ENCODE results near the gene S100A8. TPM values are rescaled to one million over a fixed set of nuclear protein-coding genes. Genes with fewer than 3 reads are reported as not detected.

S100A8 gene
- total RNA-seq (2012; rRNA removed), result not detected in 2 replicates

- Histone ChIP-seq H3K27me3 (ENCODE audit: control insufficient read depth, insufficient read depth, low read length) (peaks cover 10% of the 10 kb centered on the region), H3K9ac (ENCODE audit: low read depth, low read length) (no peak within 1 kb of the TSS), H3K36me3 (ENCODE audit: insufficient read depth, low read length) (no peaks in the 10 kb centered on the region), H3K9me3 (replicated peaks; ENCODE audit: low read length) (no peaks in the 10 kb centered on the region), H3K4me3 (ENCODE audit: low read length) (no peak within 1 kb of the TSS), H3K4me1 (ENCODE audit: control insufficient read depth, insufficient read depth, low read length) (no peaks in the 10 kb centered on the region), H3K4me2 (ENCODE audit: low read length) (no peak within 1 kb of the TSS)
Measured at GRCh38 chr1:153390938-153391710, at the start of gene S100A8. Gene S100A8 (minus strand): TSS chr1:153391073. CDS start chr1:153390535, 538 bp downstream.

DNA sequence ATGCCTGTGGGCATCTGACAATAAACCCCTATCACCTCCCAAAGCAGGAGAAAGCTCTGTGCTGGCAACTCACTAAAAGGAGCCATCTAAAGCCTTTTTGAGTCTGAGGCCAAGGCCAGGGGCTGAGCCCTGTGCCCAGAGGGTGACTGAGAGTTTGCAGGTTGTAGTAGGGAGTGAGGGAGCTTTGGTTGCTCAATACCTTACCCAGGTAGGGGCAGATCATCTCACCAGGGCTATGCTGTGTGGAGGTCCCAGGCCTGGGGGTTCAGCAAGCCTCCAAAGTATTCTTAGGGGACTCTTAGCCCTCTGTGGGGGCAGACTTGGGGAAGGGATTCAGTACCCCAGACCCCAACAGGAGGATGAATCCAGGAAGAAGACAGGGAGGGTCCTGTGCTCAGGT lies 48.4 kb upstream of the S100A8 start:
- no peak overlapping the region for H3K9ac ChIP-seq (ENCODE audit: low read depth, low read length)
- H3K4me2 ChIP-seq (ENCODE audit: low read length), result no peak overlapping the region
- no peak overlapping the region for H3K4me3 ChIP-seq (ENCODE audit: low read length)
- peaks cover 11% of the 10 kb centered on the region for H3K27me3 ChIP-seq (ENCODE audit: control insufficient read depth, insufficient read depth, low read length)
- no peaks in the 10 kb centered on the region for H3K36me3 ChIP-seq (ENCODE audit: insufficient read depth, low read length)
- H3K4me1 ChIP-seq (ENCODE audit: control insufficient read depth, insufficient read depth, low read length), result no peaks in the 10 kb centered on the region
- H3K9me3 ChIP-seq (replicated peaks; ENCODE audit: low read length), result no peaks in the 10 kb centered on the region

DNA sequence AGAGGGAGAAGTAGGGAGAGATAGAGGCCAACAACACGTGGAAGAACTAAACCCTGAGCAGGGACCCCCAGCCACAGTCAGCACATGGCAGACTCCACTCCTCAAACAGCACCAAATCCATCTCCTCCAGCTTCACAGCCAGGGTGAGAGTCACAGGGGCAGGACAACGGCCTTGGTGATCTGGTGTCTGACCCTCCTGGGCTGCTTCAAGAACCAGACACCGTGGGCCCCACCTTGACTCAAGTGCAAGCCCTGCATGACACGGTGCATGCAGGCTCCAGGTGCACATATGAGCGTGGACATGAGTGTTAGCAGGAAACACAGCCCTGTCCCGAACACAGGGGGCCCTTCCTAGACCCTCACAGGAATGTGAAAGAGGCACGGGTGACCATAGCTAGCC lies 47.7 kb upstream of the S100A8 start:
- H3K9ac ChIP-seq (ENCODE audit: low read depth, low read length), result no peak overlapping the region
- H3K9me3 ChIP-seq (replicated peaks; ENCODE audit: low read length), result no peaks in the 10 kb centered on the region
- H3K27me3 ChIP-seq (ENCODE audit: control insufficient read depth, insufficient read depth, low read length), result peaks cover 7% of the 10 kb centered on the region
- H3K4me1 ChIP-seq (ENCODE audit: control insufficient read depth, insufficient read depth, low read length), result no peaks in the 10 kb centered on the region
- no peak overlapping the region for H3K4me3 ChIP-seq (ENCODE audit: low read length)
- no peak overlapping the region for H3K4me2 ChIP-seq (ENCODE audit: low read length)
- no peaks in the 10 kb centered on the region for H3K36me3 ChIP-seq (ENCODE audit: insufficient read depth, low read length)

DNA sequence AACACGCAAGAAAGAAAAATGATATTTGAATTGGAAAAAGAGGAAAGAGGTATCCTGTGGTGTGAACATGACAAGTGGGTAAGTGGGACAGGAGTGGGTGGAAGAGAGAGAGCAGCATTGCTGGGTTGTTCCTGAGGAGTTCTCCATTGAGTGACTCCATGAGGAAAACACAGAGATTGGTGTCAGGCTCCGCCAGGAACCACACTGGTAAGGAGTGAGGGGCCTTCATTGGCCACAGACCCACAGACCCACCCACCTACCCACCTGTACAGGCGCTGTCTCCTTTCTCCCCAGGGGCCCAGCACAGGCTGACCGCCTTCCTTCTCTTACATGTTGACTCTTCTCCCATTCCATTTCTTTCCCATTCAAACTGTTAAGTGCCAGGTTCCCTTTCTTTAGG lies 46.4 kb upstream of the S100A8 start:
- Histone ChIP-seq H3K9me3 (replicated peaks; ENCODE audit: low read length) (no peaks in the 10 kb centered on the region), H3K4me2 (ENCODE audit: low read length) (no peak overlapping the region), H3K4me1 (ENCODE audit: control insufficient read depth, insufficient read depth, low read length) (no peaks in the 10 kb centered on the region), H3K9ac (ENCODE audit: low read depth, low read length) (no peak overlapping the region), H3K27me3 (ENCODE audit: control insufficient read depth, insufficient read depth, low read length) (peaks cover 7% of the 10 kb centered on the region), H3K4me3 (ENCODE audit: low read length) (no peak overlapping the region), H3K36me3 (ENCODE audit: insufficient read depth, low read length) (no peaks in the 10 kb centered on the region)

GRCh38 chr1:153434746-153435455 lies 44.0 kb upstream of the S100A8 start:
- Histone ChIP-seq H3K36me3 (ENCODE audit: insufficient read depth, low read length) (no peaks in the 10 kb centered on the region), H3K4me2 (ENCODE audit: low read length) (no peak overlapping the region), H3K9me3 (replicated peaks; ENCODE audit: low read length) (no peaks in the 10 kb centered on the region), H3K4me3 (ENCODE audit: low read length) (no peak overlapping the region), H3K27me3 (ENCODE audit: control insufficient read depth, insufficient read depth, low read length) (peaks cover 7% of the 10 kb centered on the region), H3K9ac (ENCODE audit: low read depth, low read length) (no peak overlapping the region), H3K4me1 (ENCODE audit: control insufficient read depth, insufficient read depth, low read length) (no peaks in the 10 kb centered on the region)

DNA sequence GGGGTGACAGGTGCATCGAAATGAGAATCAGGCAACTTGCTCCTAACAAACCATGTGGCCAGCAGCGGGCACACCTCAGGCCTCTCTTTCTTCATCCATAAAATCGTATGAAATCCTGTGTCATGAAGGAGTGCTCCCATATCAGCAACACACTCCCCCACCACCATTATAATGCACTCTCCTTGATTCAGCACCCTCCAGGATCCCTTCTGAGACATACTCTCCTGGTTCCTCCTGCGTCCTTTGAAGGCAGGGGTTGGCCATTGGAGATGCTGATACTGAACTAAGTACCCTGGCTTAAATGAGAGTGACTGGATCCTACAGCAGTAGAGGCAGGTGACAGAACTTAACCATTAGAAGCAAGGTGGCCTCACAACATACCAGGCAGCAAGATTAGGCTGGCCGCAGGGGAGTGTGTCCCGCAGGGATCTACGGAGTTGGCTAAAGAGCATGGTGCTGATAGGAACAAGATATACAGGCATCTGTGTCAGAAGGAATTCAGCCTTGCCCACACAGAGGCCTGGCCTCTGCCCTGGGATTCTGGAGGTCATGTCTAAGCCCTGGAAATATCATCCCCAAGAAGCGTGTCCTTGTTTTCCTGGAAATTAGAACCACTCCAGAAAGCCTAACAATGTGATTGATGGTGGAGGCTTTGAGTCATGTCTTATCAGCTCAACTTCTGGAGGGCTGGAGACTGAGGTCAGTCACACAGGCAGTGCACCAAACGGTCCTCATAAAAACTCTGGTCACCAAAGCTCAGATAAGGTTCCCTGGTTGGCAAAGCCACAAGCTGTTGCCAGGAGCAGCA lies 42.2 kb upstream of the S100A8 start:
- H3K9ac ChIP-seq (ENCODE audit: low read depth, low read length), result no peak overlapping the region
- H3K4me3 ChIP-seq (ENCODE audit: low read length), result no peak overlapping the region
- H3K4me2 ChIP-seq (ENCODE audit: low read length), result no peak overlapping the region
- no peaks in the 10 kb centered on the region for H3K9me3 ChIP-seq (replicated peaks; ENCODE audit: low read length)
- H3K36me3 ChIP-seq (ENCODE audit: insufficient read depth, low read length), result no peaks in the 10 kb centered on the region
- H3K27me3 ChIP-seq (ENCODE audit: control insufficient read depth, insufficient read depth, low read length), result peaks cover 3% of the 10 kb centered on the region
- no peaks in the 10 kb centered on the region for H3K4me1 ChIP-seq (ENCODE audit: control insufficient read depth, insufficient read depth, low read length)

- Histone ChIP-seq H3K4me2 (ENCODE audit: low read length) (no peak overlapping the region), H3K9me3 (replicated peaks; ENCODE audit: low read length) (no peaks in the 10 kb centered on the region), H3K27me3 (ENCODE audit: control insufficient read depth, insufficient read depth, low read length) (peaks cover 3% of the 10 kb centered on the region), H3K9ac (ENCODE audit: low read depth, low read length) (no peak overlapping the region), H3K36me3 (ENCODE audit: insufficient read depth, low read length) (no peaks in the 10 kb centered on the region), H3K4me1 (ENCODE audit: control insufficient read depth, insufficient read depth, low read length) (no peaks in the 10 kb centered on the region), H3K4me3 (ENCODE audit: low read length) (no peak overlapping the region)
Measured at GRCh38 chr1:153431928-153432327, 41.1 kb upstream of the S100A8 start.

DNA sequence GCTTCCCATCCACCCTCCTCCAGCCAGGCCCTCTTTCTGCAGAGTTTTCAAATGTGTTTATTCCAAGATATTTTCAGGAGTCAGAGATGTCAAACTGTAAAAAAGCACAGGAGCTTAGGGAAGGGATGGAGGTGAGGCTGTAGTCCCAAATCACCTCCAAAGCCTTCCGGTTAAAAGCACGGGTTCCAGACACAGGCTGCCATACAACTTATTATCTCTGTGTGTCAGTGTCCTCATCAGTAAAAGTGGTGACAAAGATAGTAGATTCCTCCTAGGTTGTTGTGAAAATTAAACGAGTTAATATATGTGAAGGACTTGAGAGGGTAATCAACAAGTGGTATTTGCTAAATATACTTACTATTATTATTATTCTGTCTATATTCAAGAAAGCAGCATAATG lies 40.6 kb upstream of the S100A8 start:
- H3K4me3 ChIP-seq (ENCODE audit: low read length), result no peak overlapping the region
- no peak overlapping the region for H3K9ac ChIP-seq (ENCODE audit: low read depth, low read length)
- H3K4me1 ChIP-seq (ENCODE audit: control insufficient read depth, insufficient read depth, low read length), result no peaks in the 10 kb centered on the region
- no peaks in the 10 kb centered on the region for H3K9me3 ChIP-seq (replicated peaks; ENCODE audit: low read length)
- peaks cover 4% of the 10 kb centered on the region for H3K27me3 ChIP-seq (ENCODE audit: control insufficient read depth, insufficient read depth, low read length)
- no peak overlapping the region for H3K4me2 ChIP-seq (ENCODE audit: low read length)
- no peaks in the 10 kb centered on the region for H3K36me3 ChIP-seq (ENCODE audit: insufficient read depth, low read length)

- Histone ChIP-seq H3K4me3 (ENCODE audit: low read length) (no peak overlapping the region), H3K27me3 (ENCODE audit: control insufficient read depth, insufficient read depth, low read length) (peaks cover 7% of the 10 kb centered on the region), H3K9ac (ENCODE audit: low read depth, low read length) (no peak overlapping the region), H3K9me3 (replicated peaks; ENCODE audit: low read length) (no peaks in the 10 kb centered on the region), H3K4me1 (ENCODE audit: control insufficient read depth, insufficient read depth, low read length) (no peaks in the 10 kb centered on the region), H3K36me3 (ENCODE audit: insufficient read depth, low read length) (no peaks in the 10 kb centered on the region), H3K4me2 (ENCODE audit: low read length) (no peak overlapping the region)
Measured at GRCh38 chr1:153431002-153431401, 40.1 kb upstream of the S100A8 start.

- Histone ChIP-seq H3K4me1 (ENCODE audit: control insufficient read depth, insufficient read depth, low read length) (no peaks in the 10 kb centered on the region), H3K9ac (ENCODE audit: low read depth, low read length) (no peak overlapping the region), H3K36me3 (ENCODE audit: insufficient read depth, low read length) (no peaks in the 10 kb centered on the region), H3K9me3 (replicated peaks; ENCODE audit: low read length) (no peaks in the 10 kb centered on the region), H3K27me3 (ENCODE audit: control insufficient read depth, insufficient read depth, low read length) (peaks cover 7% of the 10 kb centered on the region), H3K4me2 (ENCODE audit: low read length) (no peak overlapping the region), H3K4me3 (ENCODE audit: low read length) (no peak overlapping the region)
Measured at GRCh38 chr1:153430561-153430960, 39.7 kb upstream of the S100A8 start.

DNA sequence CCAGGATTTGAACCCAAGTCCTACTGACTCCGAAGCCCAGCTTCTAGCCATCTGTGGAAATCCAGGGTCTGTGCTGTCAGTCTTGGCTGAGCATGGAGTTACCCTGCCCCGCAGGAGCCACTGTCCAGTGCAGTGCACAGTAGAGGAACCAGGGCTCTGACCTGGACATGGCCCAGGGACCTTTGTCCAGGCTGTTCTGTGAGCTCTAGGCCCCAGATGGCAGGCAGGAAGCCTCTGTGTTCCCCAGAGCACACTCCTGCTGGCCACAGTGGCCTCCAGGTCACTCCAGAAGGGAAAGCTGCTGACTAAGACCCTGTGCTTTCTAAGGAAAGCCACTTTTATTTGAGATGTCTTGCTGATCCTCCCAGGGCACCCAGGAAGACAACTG lies 39.3 kb upstream of the S100A8 start:
- H3K4me2 ChIP-seq (ENCODE audit: low read length), result no peak overlapping the region
- peaks cover 7% of the 10 kb centered on the region for H3K27me3 ChIP-seq (ENCODE audit: control insufficient read depth, insufficient read depth, low read length)
- no peak overlapping the region for H3K9ac ChIP-seq (ENCODE audit: low read depth, low read length)
- no peaks in the 10 kb centered on the region for H3K9me3 ChIP-seq (replicated peaks; ENCODE audit: low read length)
- no peak overlapping the region for H3K4me3 ChIP-seq (ENCODE audit: low read length)
- no peaks in the 10 kb centered on the region for H3K36me3 ChIP-seq (ENCODE audit: insufficient read depth, low read length)
- H3K4me1 ChIP-seq (ENCODE audit: control insufficient read depth, insufficient read depth, low read length), result no peaks in the 10 kb centered on the region

All from skeletal muscle satellite cell (primary cell).